HepG2 (cell line): ENCODE data around the gene LIPE. TPM values are rescaled to one million over a fixed set of nuclear protein-coding genes. Genes with fewer than 3 reads are reported as not detected.

ENCODE experiments used
- ATAC-seq: fragments of 200-7000 bp; cut with Tn5 transposase; 3 replicates; pipeline ENCODE4 v1.9.1; 2020; ENCODE audit warnings: mild to moderate bottlenecking, moderate library complexity
- BruUV-seq: library from RNA; stranded (reverse); fragments of 400-500 nt; replicated peaks from 2 replicates; lab custom pipeline; 2021; lab: Mats Ljungman, UMichigan
- CTCF ChIA-PET: fragments of 300-600 bp; formaldehyde crosslinking; extraction: SDS; loops from one replicate; lab custom pipeline; 2021; ENCODE audit warnings: low total read pairs, inconsistent platforms, low intra/inter-chr PET ratio; lab: Yijun Ruan, JAX
- POLR2A ChIA-PET: fragments of 350-600 bp; sonication (Branson Sonifier 250); formaldehyde crosslinking; loops from one replicate; lab custom pipeline; 2020; ENCODE audit warnings: antibody characterized with exemption, inconsistent platforms; lab: Yijun Ruan, JAX
- DNase-seq: peaks from one replicate; pipeline ENCODE4 v3.0.0-alpha.2; 2015; ENCODE audit warnings: low spot score
- FAIRE-seq: peaks from 3 replicates; lab custom pipeline; 2011; peaks lifted over from hg19 to GRCh38; lab: Jason Lieb, UNC
- H2AFZ ChIP-seq: one replicate; pipeline ENCODE4 v1.6.1; 2011; ENCODE audit warnings: low read length, inconsistent platforms
- H3K27ac ChIP-seq: fragments of 300-600 bp; 3 replicates; pipeline ENCODE4 v1.8.0; 2011; ENCODE audit warnings: mixed run types, mild to moderate bottlenecking, mixed read lengths, low read length, inconsistent platforms; ENCODE audit not compliant: insufficient read depth; ENCODE audit errors: extremely low read length
- H3K27me3 ChIP-seq, 2 experiments: fragments of 200-600 bp in 1 of 2; 2 replicates in 1 of 2; 3 replicates in 1 of 2; pipeline versions ENCODE4 v1.6.0 to v1.8.0; 2011; ENCODE audit warnings: low read length in 2 of 2, mild to moderate bottlenecking in 2 of 2, moderate library complexity in 2 of 2, inconsistent platforms in 1 of 2; ENCODE audit not compliant: insufficient read depth in 2 of 2, control insufficient read depth in 1 of 2
- H3K36me3 ChIP-seq, 2 experiments: fragments of 200-600 bp in 1 of 2; replicated peaks in 1 of 2; 2 replicates in 1 of 2; 3 replicates in 1 of 2; pipeline versions ENCODE4 v1.5.1 to v1.8.0; 2011; ENCODE audit warnings: low read length in 2 of 2, inconsistent platforms in 1 of 2; ENCODE audit not compliant: insufficient read depth in 2 of 2, control insufficient read depth in 1 of 2
- H3K4me1 ChIP-seq: 2 replicates; pipeline ENCODE4 v1.5.1; 2012; ENCODE audit warnings: low read length, inconsistent platforms; ENCODE audit not compliant: insufficient read depth
- H3K4me2 ChIP-seq: 2 replicates; pipeline ENCODE4 v1.6.0; 2011; ENCODE audit warnings: low read depth, low read length, inconsistent platforms
- H3K4me3 ChIP-seq, 3 experiments: fragments of 200-600 bp in 1 of 3; sonication (generic), shearing (Covaris generic) in 1 of 3; replicated peaks in 1 of 3; 2 replicates each; pipeline ENCODE4 v1.5.1; 2011 to 2016; ENCODE audit warnings: low read length in 3 of 3, inconsistent platforms in 2 of 3, low read depth in 2 of 3, mild to moderate bottlenecking in 2 of 3, control low read depth in 1 of 3, mixed read lengths in 1 of 3; ENCODE audit not compliant: insufficient read depth in 1 of 3
- H3K79me2 ChIP-seq: one replicate; pipeline ENCODE4 v1.6.1; 2011; ENCODE audit warnings: low read length, inconsistent platforms; ENCODE audit not compliant: insufficient read depth
- H3K9ac ChIP-seq: 2 replicates; pipeline ENCODE4 v1.6.0; 2011; ENCODE audit warnings: mild to moderate bottlenecking, low read depth, low read length, inconsistent platforms; ENCODE audit not compliant: insufficient read depth
- H3K9me3 ChIP-seq: 2 replicates; pipeline ENCODE4 v1.5.1; 2012; ENCODE audit warnings: mild to moderate bottlenecking, low read length
- H4K20me1 ChIP-seq: 2 replicates; pipeline ENCODE4 v1.6.0; 2011; ENCODE audit warnings: inconsistent platforms, mild to moderate bottlenecking, low read length, moderate library complexity; ENCODE audit not compliant: insufficient read depth
- ATF7 ChIP-seq, 2 experiments: fragments of 450-650 bp in 1 of 2; sonication (generic) in 1 of 2; formaldehyde crosslinking in 1 of 2; IDR thresholded peaks; 2 replicates each; pipeline versions ENCODE4 v1.4.0 to v1.6.1; 2016 to 2020; ENCODE audit warnings: antibody characterized with exemption in 1 of 2, mild to moderate bottlenecking in 1 of 2, missing genetic modification reagents in 1 of 2
- BCL6 ChIP-seq: IDR thresholded peaks from 2 replicates; pipeline ENCODE4 v1.6.1; 2016; ENCODE audit warnings: missing genetic modification reagents, missing compliant biosample characterization
- CHD4 ChIP-seq: fragments of 200-600 bp; sonication (generic); IDR thresholded peaks from 2 replicates; pipeline ENCODE4 v1.7.0; 2017; ENCODE audit warnings: mild to moderate bottlenecking, low read length, borderline replicate concordance
- JUN ChIP-seq: sonication (generic); formaldehyde crosslinking; IDR thresholded peaks from 2 replicates; pipeline ENCODE4 v1.4.0; 2020; ENCODE audit warnings: mild to moderate bottlenecking, missing genetic modification reagents
- MED8 ChIP-seq: sonication (generic); formaldehyde crosslinking; IDR thresholded peaks from 2 replicates; pipeline ENCODE4 v1.8.1; 2023; ENCODE audit warnings: mild to moderate bottlenecking, missing genetic modification reagents; ENCODE audit not compliant: insufficient replicate concordance
- MTF2 ChIP-seq: sonication (generic); formaldehyde crosslinking; IDR thresholded peaks from 2 replicates; pipeline ENCODE4 v1.5.0; 2020; ENCODE audit warnings: missing genetic modification reagents, borderline replicate concordance
- MXD3 ChIP-seq: IDR thresholded peaks from 2 replicates; pipeline ENCODE4 v1.6.1; 2016; ENCODE audit warnings: mild to moderate bottlenecking, missing biosample characterization, missing genetic modification reagents
- NPAS2 ChIP-seq: sonication (generic); formaldehyde crosslinking; IDR thresholded peaks from 2 replicates; pipeline ENCODE4 v1.8.0; 2022; ENCODE audit warnings: mild to moderate bottlenecking, missing genetic modification reagents, borderline replicate concordance
- RNF2 ChIP-seq: fragments of 450-650 bp; conservative IDR thresholded peaks from 2 replicates; pipeline ENCODE4 v1.6.1; 2016; ENCODE audit warnings: low read depth
- SAFB2 ChIP-seq: sonication (generic); formaldehyde crosslinking; IDR thresholded peaks from 2 replicates; pipeline ENCODE4 v1.5.1; 2020; ENCODE audit warnings: missing genetic modification reagents, low read depth, mild to moderate bottlenecking, borderline replicate concordance
- SMARCC2 ChIP-seq: fragments of 450-650 bp; IDR thresholded peaks from 2 replicates; pipeline ENCODE4 v1.6.1; 2017; ENCODE audit warnings: antibody characterized with exemption, mild to moderate bottlenecking
- SMYD3 ChIP-seq: sonication (generic); formaldehyde crosslinking; IDR thresholded peaks from 2 replicates; pipeline ENCODE4 v1.8.1; 2023; ENCODE audit warnings: mild to moderate bottlenecking, missing genetic modification reagents
- ZFP41 ChIP-seq: sonication (generic); formaldehyde crosslinking; IDR thresholded peaks from 2 replicates; pipeline ENCODE4 v1.4.0; 2020; ENCODE audit warnings: mild to moderate bottlenecking, missing genetic modification reagents, borderline replicate concordance
- ZMAT3 ChIP-seq: sonication (generic); formaldehyde crosslinking; conservative IDR thresholded peaks from 2 replicates; pipeline ENCODE4 v1.7.0; 2021; ENCODE audit warnings: missing genetic modification reagents
- ZNF12 ChIP-seq: sonication (generic); formaldehyde crosslinking; IDR thresholded peaks from 2 replicates; pipeline ENCODE4 v1.5.0; 2020; ENCODE audit warnings: missing genetic modification reagents
- ZNF264 ChIP-seq: sonication (generic); formaldehyde crosslinking; IDR thresholded peaks from 2 replicates; pipeline ENCODE4 v1.4.0; 2020; ENCODE audit warnings: missing genetic modification reagents
- ZNF567 ChIP-seq: sonication (generic); formaldehyde crosslinking; IDR thresholded peaks from 2 replicates; pipeline ENCODE4 v1.8.1; 2023; ENCODE audit warnings: mild to moderate bottlenecking, missing genetic modification reagents, borderline replicate concordance
- ZNF691 ChIP-seq: sonication (generic); formaldehyde crosslinking; IDR thresholded peaks from 2 replicates; pipeline ENCODE4 v1.4.0; 2020; ENCODE audit warnings: missing genetic modification reagents, low read depth, mild to moderate bottlenecking, borderline replicate concordance
- WGBS: methylation state at CpG from one replicate; pipeline ENCODE4 v1.1.6; 2017; ENCODE audit warnings: low lambda C conversion rate; 5-methylcytosine and 5-hydroxymethylcytosine counted together
- in situ Hi-C: cut with HindIII; loops from 2 replicates; pipeline ENCODE4 v1.10.0; 2017; ENCODE audit warnings: low pct_unique_long_range_greater_than_20kb; ENCODE audit not compliant: extremely low pct_ligation_motif_present
- intact Hi-C: fragments of 100-400 bp; cut with micrococcal nuclease; formaldehyde crosslinking; loops from one replicate; pipeline ENCODE4 v1.10.0; 2022; ENCODE audit not compliant: unreplicated experiment
- polyA plus RNA-seq, 8 experiments: library from polyadenylated mRNA; depleted of rRNA in 3 of 8; stranded (reverse) in 7 of 8; unstranded in 1 of 8; fragments of >200 nt; fragmentation: Illumina TruSeq in 4 of 8; extraction: Trizol in 4 of 8; gene quantifications; 2 replicates each; pipeline versions ENCODE4 v1.2.1 to v1.2.3, GENCODE V29; 2011 to 2016; ENCODE audit warnings: low read depth in 4 of 8, missing spikeins in 1 of 8, mixed read lengths in 1 of 8; ENCODE audit not compliant: insufficient read depth in 1 of 8
- total RNA-seq, 5 experiments: library from RNA; depleted of rRNA; stranded (reverse); fragments of >200 nt; fragmentation: Illumina TruSeq; extraction: Trizol; gene quantifications; 2 replicates each; pipeline ENCODE4 v1.2.3, GENCODE V29; 2016; ENCODE audit warnings: low read depth in 1 of 5

Gene LIPE
- total and polyA plus RNA-seq, 2 of the 13 experiments (the other 11 are each of a cell fraction or from before 2014, with no cell fraction given): not detected

GRCh38 chr19:42419309-42419708, 7.9 kb downstream of the LIPE start:
- Histone ChIP-seq H3K36me3 (no peaks in the 10 kb centered on the region), H3K4me3 (no peak overlapping the region), H3K4me1 (peaks cover 44% of the 10 kb centered on the region), H3K9me3 (no peaks in the 10 kb centered on the region), H3K79me2 (no peaks in the 10 kb centered on the region), H3K9ac (no peak overlapping the region), H2AFZ (no peak overlapping the region), H3K27ac (no peak overlapping the region), H4K20me1 (no peaks in the 10 kb centered on the region), H3K4me2 (no peak overlapping the region)
- no peak for ATAC-seq
- POLR2A ChIA-PET: interaction anchor here (2.6 kb wide), 1 partner anchor 14 kb away, joined by 13 read pairs; no protein-coding TSS in a partner anchor
- in situ Hi-C loops: no loop called here
- WGBS: 23% methylated on average over 5 of the region's 6 CpGs
- TF ChIP-seq SMARCC2 (no peak), ZNF691 (no peak), SMYD3 (CRISPR knock-in tag) (no peak), ZNF567 (no peak), ZNF12 (CRISPR knock-in tag) (no peak), JUN (CRISPR knock-in tag) (no peak), ATF7 (IDR thresholded peaks at IDR 0.05) (no peak), ATF7 (CRISPR knock-in tag; IDR thresholded peaks at IDR 0.05) (no peak), NPAS2 (CRISPR knock-in tag) (no peak), MXD3 (CRISPR knock-in tag) (no peak), ZFP41 (CRISPR knock-in tag) (no peak), MTF2 (CRISPR knock-in tag) (no peak), BCL6 (CRISPR knock-in tag) (no peak), ZMAT3 (no peak), SAFB2 (CRISPR knock-in tag) (no peak), CHD4 (no peak), MED8 (CRISPR knock-in tag) (no peak), RNF2 (no peak), ZNF264 (CRISPR knock-in tag) (no peak)
- TF ChIP-seq, all 625 proteins: peak for 0
- DNase-seq (no peak), FAIRE-seq (no peak)
- H3K27me3 ChIP-seq: peaks cover 4 to 35% of the 10 kb centered on the region in 2 experiments
- BruUV-seq: no TSS peak
- intact Hi-C loops: no loop called here
- CTCF ChIA-PET: interaction anchor here (1.5 to 2.3 kb wide), 3 partner anchors 14 to 110 kb away, joined by 4 to 38 read pairs (median 13); partner anchors contain the start of gene CEACAM1
